ENCODE measurements around the gene CDK5RAP2. TPM values are rescaled to one million over a fixed set of nuclear protein-coding genes. Genes with fewer than 3 reads are reported as not detected.

The CDK5RAP2 gene
- total RNA-seq, 1 donor from 2014 or later: 50.8 TPM

DNA sequence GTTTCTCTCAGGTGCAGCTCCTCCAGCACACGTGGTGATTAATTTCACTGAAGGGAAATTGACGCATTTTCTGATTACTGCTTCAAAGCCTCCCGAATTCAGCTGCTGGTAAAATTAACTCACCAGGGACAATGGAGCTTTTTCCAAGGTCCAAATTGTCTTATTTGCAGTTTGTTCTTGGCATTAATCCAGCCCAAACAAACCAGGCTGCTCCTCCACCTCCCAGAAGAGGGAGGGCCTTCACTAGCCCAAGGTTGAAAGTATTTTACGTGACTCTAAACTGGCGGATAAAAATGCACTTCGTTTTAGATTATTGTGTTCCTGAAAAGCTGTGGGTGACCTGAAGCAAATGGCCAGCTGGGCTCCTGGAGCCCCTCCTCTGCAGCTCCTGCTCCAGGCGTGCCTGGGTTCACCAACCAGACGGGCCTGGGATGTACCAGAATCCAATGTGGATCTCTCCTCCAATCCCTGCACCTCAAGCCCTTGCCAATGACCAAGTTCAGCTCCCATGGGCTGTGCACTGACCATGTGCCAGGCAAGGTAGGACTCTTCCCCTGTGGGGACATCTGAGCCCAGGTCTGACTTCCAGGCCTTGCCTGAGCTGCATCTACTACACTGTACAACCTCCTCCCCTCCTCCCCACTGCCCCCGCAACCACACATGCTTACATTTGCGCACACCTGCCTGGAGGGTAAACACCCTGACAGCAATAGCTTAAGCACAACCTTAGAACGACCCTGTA is 193.4 kb downstream of the CDK5RAP2 start:
- TF ChIP-seq, protein P1, sequence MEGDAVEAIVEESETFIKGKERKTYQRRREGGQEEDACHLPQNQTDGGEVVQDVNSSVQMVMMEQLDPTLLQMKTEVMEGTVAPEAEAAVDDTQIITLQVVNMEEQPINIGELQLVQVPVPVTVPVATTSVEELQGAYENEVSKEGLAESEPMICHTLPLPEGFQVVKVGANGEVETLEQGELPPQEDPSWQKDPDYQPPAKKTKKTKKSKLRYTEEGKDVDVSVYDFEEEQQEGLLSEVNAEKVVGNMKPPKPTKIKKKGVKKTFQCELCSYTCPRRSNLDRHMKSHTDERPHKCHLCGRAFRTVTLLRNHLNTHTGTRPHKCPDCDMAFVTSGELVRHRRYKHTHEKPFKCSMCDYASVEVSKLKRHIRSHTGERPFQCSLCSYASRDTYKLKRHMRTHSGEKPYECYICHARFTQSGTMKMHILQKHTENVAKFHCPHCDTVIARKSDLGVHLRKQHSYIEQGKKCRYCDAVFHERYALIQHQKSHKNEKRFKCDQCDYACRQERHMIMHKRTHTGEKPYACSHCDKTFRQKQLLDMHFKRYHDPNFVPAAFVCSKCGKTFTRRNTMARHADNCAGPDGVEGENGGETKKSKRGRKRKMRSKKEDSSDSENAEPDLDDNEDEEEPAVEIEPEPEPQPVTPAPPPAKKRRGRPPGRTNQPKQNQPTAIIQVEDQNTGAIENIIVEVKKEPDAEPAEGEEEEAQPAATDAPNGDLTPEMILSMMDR (IDR thresholded peaks at IDR 0.05; ENCODE audit: unreplicated experiment): no peak
- H3K27me3 Mint-ChIP-seq (ENCODE audit: unreplicated experiment): peaks cover 9% of the 10 kb centered on the region
- H3K4me1 Mint-ChIP-seq (ENCODE audit: unreplicated experiment): no peaks in the 10 kb centered on the region
- H3K36me3 Mint-ChIP-seq (ENCODE audit: low read depth, unreplicated experiment): peaks cover 7% of the 10 kb centered on the region
- H3K27ac Mint-ChIP-seq (ENCODE audit: unreplicated experiment): no peak overlapping the region
- H3K9me3 Mint-ChIP-seq (ENCODE audit: unreplicated experiment): no peaks in the 10 kb centered on the region
- H3K4me3 Mint-ChIP-seq (ENCODE audit: unreplicated experiment): no peak overlapping the region
- DNase-seq (ENCODE audit: low spot score): no peak

DNA sequence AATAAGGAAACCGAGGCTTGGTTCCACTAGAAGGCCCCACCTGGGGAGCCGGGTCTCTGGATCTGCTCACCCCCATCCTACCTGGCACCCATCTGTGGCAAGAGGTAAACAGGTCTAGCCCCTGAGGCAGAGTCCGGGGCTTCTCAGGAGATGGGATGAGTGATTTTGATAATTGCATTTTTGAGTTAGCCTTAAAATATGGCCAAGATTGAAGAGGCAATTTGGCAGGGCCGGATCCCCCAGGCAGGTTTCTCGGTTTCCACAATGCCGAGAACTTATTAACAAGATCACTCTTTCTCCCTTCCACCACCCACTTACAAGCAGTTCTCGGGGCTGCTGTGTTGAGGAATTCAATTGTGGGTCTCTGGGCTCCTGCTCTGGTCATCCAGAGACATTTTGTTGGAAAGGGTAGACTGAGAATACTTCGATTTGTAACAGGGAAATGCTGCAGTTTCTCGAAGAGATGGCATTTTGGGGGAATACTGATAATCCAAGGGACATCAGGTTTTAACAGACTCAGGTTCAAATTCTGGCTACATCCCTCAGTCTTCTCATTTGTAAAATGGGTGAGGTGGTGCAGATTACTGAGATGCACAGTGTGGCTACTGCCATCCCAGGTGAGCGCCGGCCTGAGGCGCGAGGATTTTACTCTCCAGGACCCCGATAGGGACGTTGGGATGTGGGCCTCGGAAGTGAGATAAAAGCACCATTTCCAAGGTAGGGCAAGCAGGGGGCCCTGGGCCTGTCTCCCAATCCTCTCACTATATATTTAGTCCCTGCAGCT is 194.2 kb downstream of the CDK5RAP2 start:
- H3K4me3 Mint-ChIP-seq (ENCODE audit: unreplicated experiment): no peak overlapping the region

DNA sequence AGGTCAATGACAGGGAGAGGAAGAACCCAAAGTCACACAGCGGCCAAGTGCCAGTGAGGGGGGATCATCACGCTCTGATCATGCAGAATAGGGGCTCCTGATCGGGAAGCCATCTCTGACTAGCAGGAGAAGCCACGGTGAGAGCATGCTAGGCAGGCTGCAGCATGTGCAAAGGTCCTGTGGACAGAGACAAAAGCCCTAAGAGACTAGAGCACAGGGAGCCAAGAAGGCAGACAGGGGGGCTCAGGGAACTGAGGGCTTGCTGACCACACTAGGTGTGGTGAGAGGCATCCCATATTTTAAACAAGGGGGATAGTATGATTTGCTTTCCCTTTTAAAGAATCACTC is 195.1 kb downstream of the CDK5RAP2 start:
- DNase-seq (ENCODE audit: low spot score): no peak
- TF ChIP-seq, protein P1 (IDR thresholded peaks at IDR 0.05; ENCODE audit: unreplicated experiment): no peak
- H3K27ac Mint-ChIP-seq (ENCODE audit: unreplicated experiment): no peak overlapping the region
- peaks cover 7% of the 10 kb centered on the region for H3K36me3 Mint-ChIP-seq (ENCODE audit: low read depth, unreplicated experiment)
- no peaks in the 10 kb centered on the region for H3K9me3 Mint-ChIP-seq (ENCODE audit: unreplicated experiment)
- peaks cover 9% of the 10 kb centered on the region for H3K27me3 Mint-ChIP-seq (ENCODE audit: unreplicated experiment)
- no peak overlapping the region for H3K4me3 Mint-ChIP-seq (ENCODE audit: unreplicated experiment)
- no peaks in the 10 kb centered on the region for H3K4me1 Mint-ChIP-seq (ENCODE audit: unreplicated experiment)

More for the DNA sequence above, 194.2 kb downstream of the CDK5RAP2 start:
- no peak for DNase-seq (ENCODE audit: low spot score)
- TF ChIP-seq, protein P1 (IDR thresholded peaks at IDR 0.05; ENCODE audit: unreplicated experiment): no peak
- H3K9me3 Mint-ChIP-seq (ENCODE audit: unreplicated experiment): no peaks in the 10 kb centered on the region
- H3K4me1 Mint-ChIP-seq (ENCODE audit: unreplicated experiment): no peaks in the 10 kb centered on the region
- peaks cover 9% of the 10 kb centered on the region for H3K27me3 Mint-ChIP-seq (ENCODE audit: unreplicated experiment)
- H3K36me3 Mint-ChIP-seq (ENCODE audit: low read depth, unreplicated experiment): peaks cover 7% of the 10 kb centered on the region
- no peak overlapping the region for H3K27ac Mint-ChIP-seq (ENCODE audit: unreplicated experiment)

DNA sequence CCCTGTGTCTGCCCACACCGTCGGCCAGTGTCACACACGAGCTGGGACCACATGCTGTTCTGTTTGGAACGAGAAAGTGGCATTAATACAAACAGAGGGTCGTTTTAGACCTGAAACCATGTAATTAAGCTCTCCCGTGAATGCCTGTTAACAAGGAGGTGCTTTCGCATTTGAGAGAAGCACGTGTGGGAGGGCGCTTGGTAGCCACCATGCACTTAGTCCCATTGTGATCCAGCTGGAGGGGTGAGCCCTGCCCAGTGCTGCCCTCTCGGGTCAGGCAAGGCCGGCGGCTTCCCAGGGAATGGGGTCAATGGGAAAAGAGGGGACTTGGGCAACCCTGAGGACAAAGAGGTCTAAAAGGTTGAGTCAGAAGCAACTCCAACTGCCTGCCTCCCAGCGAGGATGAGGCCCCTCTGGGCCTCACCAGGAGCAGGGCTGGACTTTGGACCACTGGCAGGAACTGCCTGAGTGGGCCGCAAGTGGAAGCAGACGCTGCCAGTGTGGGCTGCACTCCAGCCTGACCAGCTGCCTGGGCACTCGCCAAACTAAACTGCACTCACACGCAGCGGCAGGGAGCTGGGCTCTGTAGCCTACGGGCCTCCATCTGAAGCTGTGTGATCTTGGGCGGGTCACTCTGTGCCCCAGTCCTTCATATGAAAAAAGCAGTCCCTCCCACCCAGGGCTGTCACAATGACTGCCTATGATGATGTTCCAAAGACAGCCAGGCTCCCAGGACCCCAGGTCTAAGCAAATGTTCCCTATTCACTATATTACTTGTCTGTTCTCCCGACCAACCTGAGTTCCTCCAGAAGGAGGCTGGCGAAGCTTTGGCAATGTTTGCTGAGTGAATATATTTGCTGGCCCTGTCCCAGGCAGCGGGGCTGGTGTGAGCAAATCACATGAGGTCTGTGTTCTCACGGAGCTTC is 195.7 kb downstream of the CDK5RAP2 start:
- H3K4me3 Mint-ChIP-seq (ENCODE audit: unreplicated experiment): no peak overlapping the region
- no peaks in the 10 kb centered on the region for H3K9me3 Mint-ChIP-seq (ENCODE audit: unreplicated experiment)
- no peak overlapping the region for H3K27ac Mint-ChIP-seq (ENCODE audit: unreplicated experiment)
- peaks cover 9% of the 10 kb centered on the region for H3K27me3 Mint-ChIP-seq (ENCODE audit: unreplicated experiment)
- no peak for DNase-seq (ENCODE audit: low spot score)
- peaks cover 7% of the 10 kb centered on the region for H3K36me3 Mint-ChIP-seq (ENCODE audit: low read depth, unreplicated experiment)
- TF ChIP-seq, protein P1 (IDR thresholded peaks at IDR 0.05; ENCODE audit: unreplicated experiment): no peak
- H3K4me1 Mint-ChIP-seq (ENCODE audit: unreplicated experiment): no peaks in the 10 kb centered on the region
